ENCODE results near the gene MAP4K5. TPM values are rescaled to one million over a fixed set of nuclear protein-coding genes. Genes with fewer than 3 reads are reported as not detected.

MAP4K5 gene
- total and polyA plus RNA-seq, 8 donors, result 46.4 to 71.8 (median 62.6) TPM

- peaks cover 3 to 46% of the 10 kb centered on the region in 2 donors for H3K36me3 ChIP-seq
- ATAC-seq, result no peak
- H3K9me3 ChIP-seq, result no peaks in the 10 kb centered on the region
These were observed 70.3 kb downstream of the MAP4K5 start for GRCh38 chr14:50462111-50462510.

GRCh38 chr14:50453869-50454268, 78.5 kb downstream of the MAP4K5 start:
- Histone ChIP-seq H3K36me3 (peaks cover 0 to 52% of the 10 kb centered on the region in 2 donors), H3K4me3 (no peak overlapping the region), H3K27me3 (no peaks in the 10 kb centered on the region), H3K9me3 (no peaks in the 10 kb centered on the region), H3K27ac (peak overlapping the region; percentile 2 to 16), H3K4me1 (no peaks in the 10 kb centered on the region)
- no peak for TF ChIP-seq CTCF (IDR thresholded peaks at IDR 0.05)
- intact Hi-C loops (cut with DNase I), result no loop called here
- DNase-seq (no peak), ATAC-seq (no peak)

More at GRCh38 chr14:50462111-50462510, 70.3 kb downstream of the MAP4K5 start:
- TF ChIP-seq CTCF (IDR thresholded peaks at IDR 0.05), result no peak
- Histone ChIP-seq H3K4me1 (no peaks in the 10 kb centered on the region), H3K4me3 (no peak overlapping the region), H3K27me3 (no peaks in the 10 kb centered on the region), H3K27ac (no peak overlapping the region)
- DNase-seq, result no peak
- intact Hi-C loops (cut with DNase I), result no loop called here

- ATAC-seq, result peak; percentile 55
- H3K9me3 ChIP-seq, result no peaks in the 10 kb centered on the region
- no peaks in the 10 kb centered on the region for H3K27me3 ChIP-seq
- H3K4me3 ChIP-seq, result no peak overlapping the region
- no peaks in the 10 kb centered on the region for H3K4me1 ChIP-seq
- peak in 2 of 4 donors; percentile 30 to 54 for DNase-seq
- intact Hi-C loops (cut with DNase I), result no loop called here
- H3K36me3 ChIP-seq, result peaks cover 0 to 52% of the 10 kb centered on the region in 2 donors
- H3K27ac ChIP-seq, result peak overlapping the region; percentile 16 to 42
- TF ChIP-seq CTCF (IDR thresholded peaks at IDR 0.05), result no peak
These were observed 79.2 kb downstream of the MAP4K5 start for GRCh38 chr14:50452979-50453705.

- DNase-seq, result peak in 2 of 4 donors; percentile 30 to 62
- H3K4me1 ChIP-seq, result no peaks in the 10 kb centered on the region
- H3K36me3 ChIP-seq, result peaks cover 0 to 54% of the 10 kb centered on the region in 2 donors
- H3K27ac ChIP-seq, result peak overlapping the region in 1 of 2 donors; percentile 42
- no peaks in the 10 kb centered on the region for H3K27me3 ChIP-seq
- no peak for ATAC-seq
- TF ChIP-seq CTCF (IDR thresholded peaks at IDR 0.05), result no peak
- no peak overlapping the region for H3K4me3 ChIP-seq
- intact Hi-C loops (cut with DNase I), result no loop called here
- no peaks in the 10 kb centered on the region for H3K9me3 ChIP-seq
These were observed 80.1 kb downstream of the MAP4K5 start for GRCh38 chr14:50452296-50452695.

GRCh38 chr14:50451854-50452253, 80.5 kb downstream of the MAP4K5 start:
- TF ChIP-seq CTCF (IDR thresholded peaks at IDR 0.05), result no peak
- no peak for ATAC-seq
- Histone ChIP-seq H3K4me3 (no peak overlapping the region), H3K4me1 (no peaks in the 10 kb centered on the region), H3K36me3 (peaks cover 0 to 54% of the 10 kb centered on the region in 2 donors), H3K9me3 (no peaks in the 10 kb centered on the region), H3K27ac (no peak overlapping the region), H3K27me3 (no peaks in the 10 kb centered on the region)
- no peak for DNase-seq
- intact Hi-C loops (cut with DNase I), result no loop called here

Data from left lung (tissue), 10 donors.